IMR-90 (cell line): Measurements from ENCODE around the gene FAM209A. TPM values are rescaled to one million over a fixed set of nuclear protein-coding genes. Genes with fewer than 3 reads are reported as not detected.

Experiments
- ATAC-seq: fragments of 200-7000 bp; cut with Tn5 transposase; 2 replicates; pipeline ENCODE4 v1.9.1; 2020; ENCODE audit warnings: low read depth, mild to moderate bottlenecking, moderate library complexity
- BruUV-seq: library from RNA; stranded (reverse); fragments of 400-500 nt; replicated peaks from 2 replicates; lab custom pipeline; 2021; lab: Mats Ljungman, UMichigan
- CTCF ChIA-PET: fragments of 300-600 bp; formaldehyde crosslinking; extraction: SDS; loops from one replicate; lab custom pipeline; 2021; ENCODE audit warnings: antibody characterized with exemption; lab: Yijun Ruan, JAX
- POLR2A ChIA-PET: fragments of 300-600 bp; sonication (Branson Sonifier 250); formaldehyde crosslinking; loops from one replicate; lab custom pipeline; 2022; ENCODE audit warnings: antibody characterized with exemption; ENCODE audit not compliant: unreplicated experiment; lab: Charles Lee
- DNase-seq: peaks from one replicate; pipeline ENCODE4 v3.0.0; 2013
- H2AFZ ChIP-seq: replicated peaks from 2 replicates; pipeline ENCODE3; 2013; ENCODE audit warnings: low read length, mild to moderate bottlenecking; ENCODE audit not compliant: poor library complexity
- H2AK5ac ChIP-seq: 2 replicates; pipeline ENCODE4 v1.6.1; 2013; ENCODE audit warnings: low read depth, low read length, inconsistent platforms
- H2AK9ac ChIP-seq: replicated peaks from 2 replicates; pipeline ENCODE3; 2013; ENCODE audit warnings: mild to moderate bottlenecking, low read depth, low read length, moderate library complexity; ENCODE audit not compliant: poor library complexity
- H2BK120ac ChIP-seq: 2 replicates; pipeline ENCODE4 v1.6.1; 2013; ENCODE audit warnings: low read depth, low read length, inconsistent platforms
- H2BK15ac ChIP-seq: 3 replicates; pipeline ENCODE4 v1.6.1; 2013; ENCODE audit warnings: low read depth, low read length, inconsistent platforms
- H2BK20ac ChIP-seq: 2 replicates; pipeline ENCODE4 v1.6.1; 2013; ENCODE audit warnings: low read depth, mild to moderate bottlenecking, inconsistent platforms, low read length, moderate library complexity
- H2BK5ac ChIP-seq: 2 replicates; pipeline ENCODE4 v1.6.1; 2013; ENCODE audit warnings: mild to moderate bottlenecking, low read depth, low read length, inconsistent platforms; ENCODE audit not compliant: poor library complexity, severe bottlenecking
- H3K14ac ChIP-seq: replicated peaks from 2 replicates; pipeline ENCODE4 v1.6.1; 2013; ENCODE audit warnings: low read depth, low read length, inconsistent platforms
- H3K18ac ChIP-seq: 2 replicates; pipeline ENCODE4 v1.6.1; 2013; ENCODE audit warnings: low read depth, low read length, control low read depth
- H3K23ac ChIP-seq: 2 replicates; pipeline ENCODE4 v1.6.1; 2013; ENCODE audit warnings: low read depth, low read length, inconsistent platforms
- H3K27ac ChIP-seq: 2 replicates; pipeline ENCODE4 v1.5.1; 2013; ENCODE audit warnings: mild to moderate bottlenecking, control low read depth, low read length; ENCODE audit not compliant: insufficient read depth
- H3K27me3 ChIP-seq: 2 replicates; pipeline ENCODE4 v1.6.1; 2013; ENCODE audit warnings: low read length; ENCODE audit not compliant: control insufficient read depth, insufficient read depth
- H3K36me3 ChIP-seq: 2 replicates; pipeline ENCODE4 v1.6.1; 2013; ENCODE audit warnings: low read length, mixed read lengths; ENCODE audit not compliant: control insufficient read depth, insufficient read depth
- H3K4ac ChIP-seq: 2 replicates; pipeline ENCODE4 v1.6.1; 2013; ENCODE audit warnings: low read depth, low read length, inconsistent platforms
- H3K4me1 ChIP-seq: 2 replicates; pipeline ENCODE4 v1.6.1; 2013; ENCODE audit warnings: low read length, mixed read lengths; ENCODE audit not compliant: control insufficient read depth, insufficient read depth
- H3K4me2 ChIP-seq: 2 replicates; pipeline ENCODE4 v1.6.1; 2013; ENCODE audit warnings: low read depth, mild to moderate bottlenecking, control low read depth, low read length, moderate library complexity
- H3K4me3 ChIP-seq: 2 replicates; pipeline ENCODE4 v1.5.1; 2013; ENCODE audit warnings: low read depth, mild to moderate bottlenecking, control low read depth, low read length, moderate library complexity; ENCODE audit not compliant: insufficient read depth
- H3K56ac ChIP-seq: 2 replicates; pipeline ENCODE4 v1.6.1; 2013; ENCODE audit warnings: low read length, inconsistent platforms; ENCODE audit not compliant: insufficient read depth; ENCODE audit errors: extremely low read depth
- H3K79me1 ChIP-seq, 2 experiments: 2 replicates each; pipeline ENCODE4 v1.6.1; 2013; ENCODE audit warnings: low read length in 2 of 2, inconsistent platforms in 1 of 2, low read depth in 1 of 2
- H3K9ac ChIP-seq: 2 replicates; pipeline ENCODE4 v1.6.1; 2013; ENCODE audit warnings: low read depth, low read length, control low read depth
- H3K9me1 ChIP-seq: 2 replicates; pipeline ENCODE4 v1.6.1; 2013; ENCODE audit warnings: low read length, inconsistent platforms; ENCODE audit not compliant: insufficient read depth
- H3K9me3 ChIP-seq: 2 replicates; pipeline ENCODE4 v1.6.1; 2013; ENCODE audit warnings: low read length; ENCODE audit not compliant: control insufficient read depth, insufficient read depth
- H4K20me1 ChIP-seq: 2 replicates; pipeline ENCODE4 v1.6.1; 2013; ENCODE audit warnings: low read length, inconsistent platforms; ENCODE audit not compliant: insufficient read depth
- H4K5ac ChIP-seq: 2 replicates; pipeline ENCODE4 v1.6.1; 2013; ENCODE audit warnings: mild to moderate bottlenecking, low read depth, low read length, control low read depth
- H4K8ac ChIP-seq, 2 experiments: 2 replicates each; pipeline ENCODE4 v1.6.1; 2013; ENCODE audit warnings: low read depth in 2 of 2, low read length in 2 of 2, control low read depth in 1 of 2, inconsistent platforms in 1 of 2
- H4K91ac ChIP-seq: 2 replicates; pipeline ENCODE4 v1.6.1; 2013; ENCODE audit warnings: low read depth, low read length, inconsistent platforms; ENCODE audit not compliant: insufficient read depth
- BHLHE40 ChIP-seq: fragments of 150-350 bp; IDR thresholded peaks from 2 replicates; pipeline ENCODE4 v1.6.1; 2016; ENCODE audit warnings: mild to moderate bottlenecking, low read depth, low read length
- CEBPB ChIP-seq: IDR thresholded peaks from 2 replicates; pipeline ENCODE4 v1.6.1; 2012; ENCODE audit warnings: low read depth, low read length, improper control_type of control experiment
- CHD1 ChIP-seq: IDR thresholded peaks from 2 replicates; pipeline ENCODE4 v1.6.1; 2012; ENCODE audit warnings: low read depth, low read length, improper control_type of control experiment
- CTCF ChIP-seq: conservative IDR thresholded peaks from 2 replicates; pipeline ENCODE4 v1.5.1; 2012; ENCODE audit warnings: mild to moderate bottlenecking, low read depth, low read length, improper control_type of control experiment
- ELK1 ChIP-seq: fragments of 150-350 bp; IDR thresholded peaks from 2 replicates; pipeline ENCODE4 v1.6.1; 2016; ENCODE audit warnings: low read depth, mild to moderate bottlenecking, low read length, moderate library complexity, borderline replicate concordance
- FOS ChIP-seq: fragments of 150-350 bp; IDR thresholded peaks from 2 replicates; pipeline ENCODE4 v1.6.1; 2016; ENCODE audit warnings: low read depth, low read length
- MAFK ChIP-seq: IDR thresholded peaks from 2 replicates; pipeline ENCODE4 v1.6.1; 2012; ENCODE audit warnings: low read depth, low read length, improper control_type of control experiment
- MAZ ChIP-seq: IDR thresholded peaks from 2 replicates; pipeline ENCODE4 v1.6.1; 2012; ENCODE audit warnings: low read depth, mild to moderate bottlenecking, low read length, improper control_type of control experiment, moderate library complexity, borderline replicate concordance
- MXI1 ChIP-seq: IDR thresholded peaks from 2 replicates; pipeline ENCODE4 v1.6.1; 2012; ENCODE audit warnings: low read depth, mild to moderate bottlenecking, low read length, moderate library complexity, borderline replicate concordance
- NFE2L2 ChIP-seq: fragments of 150-350 bp; IDR thresholded peaks from 2 replicates; pipeline ENCODE4 v1.6.1; 2016; ENCODE audit warnings: low read depth, mild to moderate bottlenecking, low read length
- POLR2A ChIP-seq: IDR thresholded peaks from 2 replicates; pipeline ENCODE4 v1.6.1; 2012; ENCODE audit warnings: mild to moderate bottlenecking, low read depth, low read length
- RAD21 ChIP-seq: IDR thresholded peaks from 2 replicates; pipeline ENCODE4 v1.6.1; 2012; ENCODE audit warnings: low read length, improper control_type of control experiment
- RCOR1 ChIP-seq: IDR thresholded peaks from 2 replicates; pipeline ENCODE4 v1.6.1; 2012; ENCODE audit warnings: mild to moderate bottlenecking, low read length, improper control_type of control experiment; ENCODE audit not compliant: insufficient replicate concordance
- RFX5 ChIP-seq: IDR thresholded peaks from 2 replicates; pipeline ENCODE4 v1.8.0; 2012; ENCODE audit warnings: low read depth, mild to moderate bottlenecking, low read length, moderate library complexity
- SMC3 ChIP-seq: fragments of 150-350 bp; IDR thresholded peaks from 2 replicates; pipeline ENCODE4 v1.6.1; 2016; ENCODE audit warnings: low read depth, mild to moderate bottlenecking, antibody characterized with exemption, low read length, moderate library complexity
- USF2 ChIP-seq: fragments of 150-350 bp; IDR thresholded peaks from 2 replicates; pipeline ENCODE4 v1.6.1; 2017; ENCODE audit warnings: mild to moderate bottlenecking, antibody characterized with exemption, low read length, low read depth
- WGBS, 2 experiments: methylation state at CpG; one replicate each; pipeline versions ENCODE4 v1.1.5 to v1.1.7; 2013; ENCODE audit warnings: missing lambda C conversion rate in 2 of 2; ENCODE audit not compliant: insufficient read length in 1 of 2; ENCODE audit errors: extremely low coverage in 2 of 2; 5-methylcytosine and 5-hydroxymethylcytosine counted together
- dilution Hi-C: fragments of 300-500 bp; cut with HindIII; formaldehyde crosslinking; loops from one replicate; pipeline ENCODE4 v1.14.3; 2018; ENCODE audit warnings: low sequenced_read_pairs; ENCODE audit not compliant: unreplicated experiment
- in situ Hi-C: fragments of 300-500 bp; cut with MboI; formaldehyde crosslinking; loops from 3 replicates; pipeline ENCODE4 v1.14.3; 2019; ENCODE audit warnings: low sequenced_read_pairs, inconsistent platforms, mixed read lengths
- intact Hi-C: fragments of 100-400 bp; cut with micrococcal nuclease; formaldehyde crosslinking; loops from 2 replicates; pipeline ENCODE4 v1.10.0; 2022
- polyA plus RNA-seq, 3 experiments: library from polyadenylated mRNA; depleted of rRNA; stranded (reverse); fragments of >200 nt; gene quantifications; 2 replicates each; pipeline ENCODE4 v1.2.3, GENCODE V29; 2012; ENCODE audit warnings: low replicate concordance in 1 of 3
- total RNA-seq: library from RNA; depleted of rRNA; stranded (reverse); fragments of >200 nt; gene quantifications from 2 replicates; pipeline ENCODE4 v1.2.3, GENCODE V29; 2012

Gene FAM209A
- total and polyA plus RNA-seq, 2 of the 4 experiments (the other 2 are of a cell fraction) = 0.18 to 0.22 TPM

- Histone ChIP-seq H3K79me1 (peaks cover 35 to 40% of the 10 kb centered on the region in 2 experiments), H2AK5ac (no peak overlapping the region), H2BK15ac (no peak overlapping the region), H4K5ac (no peak overlapping the region), H3K9me3 (no peaks in the 10 kb centered on the region), H3K23ac (no peak overlapping the region), H2AK9ac (no peak overlapping the region), H3K9me1 (no peaks in the 10 kb centered on the region), H2AFZ (no peak overlapping the region), H3K4me3 (no peak overlapping the region), H3K14ac (no peak overlapping the region), H4K20me1 (peaks cover 6% of the 10 kb centered on the region), H3K56ac (no peak overlapping the region), H3K4ac (no peak overlapping the region), H2BK120ac (no peak overlapping the region), H2BK20ac (no peak overlapping the region), H3K36me3 (peaks cover 51% of the 10 kb centered on the region), H3K4me2 (no peak overlapping the region), H3K4me1 (peaks cover 2% of the 10 kb centered on the region; the same call in 1 of the 2 replicates), H3K27ac (no peak overlapping the region), H3K27me3 (no peaks in the 10 kb centered on the region), H3K9ac (no peak overlapping the region), H2BK5ac (no peak overlapping the region), H3K18ac (no peak overlapping the region), H4K8ac (no peak overlapping the region), H4K91ac (no peak overlapping the region)
- POLR2A ChIA-PET = no interaction called here
- dilution Hi-C loops (no loop called here), in situ Hi-C loops (no loop called here), intact Hi-C loops (no loop called here)
- DNase-seq (no peak), ATAC-seq (no peak)
- TF ChIP-seq RCOR1 (no peak), NFE2L2 (no peak), CHD1 (no peak), RFX5 (no peak), RAD21 (no peak), MAFK (no peak), CTCF (no peak), ELK1 (no peak), CEBPB (no peak), MAZ (no peak), MXI1 (no peak), SMC3 (no peak), FOS (no peak), BHLHE40 (no peak), USF2 (no peak), POLR2A (no peak)
- CTCF ChIA-PET = no interaction called here
- WGBS, 2 experiments = 100% methylated on average over 2 of the region's 11 CpGs; no CpG with 5 or more reads in 1 of the 2 experiments
- no TSS peak for BruUV-seq
Measured at GRCh38 chr20:56487216-56487615, 37.3 kb upstream of the FAM209A start.
